NCI-H226 (cell line): Measurements from ENCODE around the gene SLC12A7.

Experiments used
- DNase-seq: peaks from one replicate; pipeline ENCODE4 v3.0.0-alpha.2; 2015

The SLC12A7 gene

DNA sequence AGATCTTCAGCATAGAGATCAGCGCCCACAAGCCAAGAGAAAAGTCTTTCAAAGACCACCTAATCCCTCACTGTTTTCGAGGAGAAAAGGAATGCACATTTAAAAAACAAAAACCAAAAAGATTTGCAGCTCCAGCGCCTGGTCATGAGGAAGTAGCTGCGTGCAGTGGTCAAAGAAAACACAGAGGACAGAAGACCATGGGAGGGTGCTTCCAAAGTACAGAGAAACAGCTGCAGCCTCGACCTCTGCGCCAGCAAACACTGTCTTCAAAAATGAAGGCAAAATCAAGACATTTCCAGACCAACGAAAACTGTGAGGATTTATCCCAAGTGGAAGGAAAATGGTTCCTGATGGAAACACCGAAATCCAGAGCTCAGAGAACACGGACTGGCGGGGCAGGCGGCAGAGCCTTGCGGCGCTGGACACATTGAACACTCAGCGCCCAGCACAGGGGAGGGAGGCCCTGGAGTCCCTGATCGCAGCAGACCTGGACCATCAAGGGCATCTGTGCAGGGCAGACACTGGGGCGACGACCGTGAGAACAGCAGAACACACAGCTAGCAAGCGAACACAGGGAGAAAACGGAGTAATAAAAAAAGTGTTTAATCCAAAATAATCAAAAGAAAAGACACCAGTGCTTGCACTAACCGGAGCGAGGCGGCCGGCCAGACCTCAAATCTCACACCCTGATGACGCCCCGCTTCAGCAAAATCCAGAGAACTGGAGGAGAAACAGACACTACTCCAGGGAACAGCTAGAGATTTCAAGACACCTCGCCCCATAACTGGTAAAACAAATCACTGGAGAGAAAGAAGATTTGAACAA, 12.6 kb upstream of the SLC12A7 start:
- DNase-seq = no peak

DNA sequence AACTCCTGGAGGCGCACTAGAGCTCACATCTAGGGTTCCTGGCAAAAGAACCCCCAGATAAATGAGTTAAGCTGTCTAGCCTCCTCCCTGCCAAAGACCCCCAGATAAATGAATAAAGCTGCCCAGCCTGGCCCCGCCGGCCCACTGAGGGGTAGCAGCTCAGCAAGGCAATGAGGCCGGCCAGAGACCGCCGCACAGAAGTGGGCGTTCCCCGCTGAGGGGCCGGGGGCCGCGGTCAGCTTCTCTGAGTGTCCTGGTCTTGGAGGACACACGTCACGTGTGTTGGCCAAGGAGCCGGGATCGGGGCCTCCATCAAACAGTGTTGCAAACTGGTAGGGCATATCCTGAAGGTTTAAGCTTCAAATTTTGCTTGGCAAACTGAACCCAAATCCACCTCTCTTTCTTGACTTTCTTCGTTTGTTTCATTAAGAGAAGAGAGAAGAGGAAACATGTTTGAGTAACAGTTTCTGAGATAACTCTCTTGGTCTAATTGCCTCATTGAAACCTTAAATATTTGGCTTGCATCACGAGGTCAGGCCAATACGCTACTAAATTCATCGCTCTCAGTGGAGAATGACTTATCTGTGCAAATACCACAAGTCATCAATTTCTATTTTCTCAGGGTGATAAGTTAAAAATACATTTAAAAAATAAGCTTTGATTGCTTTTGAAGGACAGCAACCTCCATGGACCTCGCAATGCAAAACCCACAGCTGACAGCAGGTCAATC, 11.7 kb upstream of the SLC12A7 start:
- DNase-seq = no peak

DNA sequence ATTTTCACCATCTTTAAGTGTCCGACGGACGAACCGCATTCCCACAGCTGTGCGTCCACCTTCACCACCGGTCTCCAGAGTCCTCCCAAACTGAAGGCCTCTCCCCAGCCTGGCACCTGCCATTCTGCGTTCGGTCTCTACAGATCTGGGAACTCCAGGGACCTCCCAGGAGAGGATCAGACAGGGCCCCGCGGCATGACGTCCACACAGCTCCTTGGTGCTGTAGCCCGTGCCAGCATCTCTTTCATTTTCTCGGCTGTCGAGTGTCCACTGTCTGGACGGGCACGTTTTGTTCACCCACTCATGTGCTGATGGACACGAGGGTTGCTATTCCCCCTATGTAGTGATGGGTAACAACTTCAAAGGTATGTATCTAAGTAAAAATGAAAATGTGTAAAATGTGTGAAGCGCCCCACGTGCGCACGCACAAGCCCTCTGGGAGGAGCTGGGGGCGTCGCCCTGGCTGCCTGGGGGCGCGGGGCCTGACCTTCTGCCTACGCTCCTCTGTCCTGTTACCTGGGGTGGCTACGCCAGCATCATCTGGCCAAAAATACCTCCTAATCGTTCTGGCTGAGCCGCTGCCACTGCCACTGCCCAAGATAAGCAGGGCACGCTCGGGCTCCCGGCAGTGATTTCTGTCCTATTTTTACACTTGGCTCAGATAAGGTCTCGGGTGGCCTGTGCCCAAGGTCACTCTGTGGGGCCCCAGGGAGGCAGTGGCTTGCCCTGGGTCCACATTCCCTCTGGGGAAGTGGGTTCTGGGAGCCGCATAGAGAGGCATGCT, 10.8 kb upstream of the SLC12A7 start:
- DNase-seq = no peak

DNA sequence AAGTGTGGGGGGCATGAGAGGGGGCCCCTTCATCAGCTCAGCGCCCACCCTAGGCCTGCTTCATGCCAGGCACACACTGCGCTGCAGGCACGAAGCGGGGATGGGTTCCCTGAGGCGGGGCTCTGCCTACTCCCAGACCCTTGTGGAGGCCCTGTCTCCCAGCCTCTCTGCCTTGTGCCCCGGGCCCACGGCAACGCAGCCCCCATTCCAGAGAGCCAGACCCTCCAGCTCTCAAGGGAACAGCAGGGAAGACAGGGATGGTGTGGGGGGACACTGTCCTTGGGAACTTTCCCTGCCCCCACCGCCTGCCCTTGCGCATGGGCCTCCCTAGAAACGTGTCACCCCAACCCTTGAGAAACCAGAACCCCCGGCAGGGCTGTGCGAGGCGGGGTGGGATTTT, 10.0 kb upstream of the SLC12A7 start:
- DNase-seq = no peak

DNA sequence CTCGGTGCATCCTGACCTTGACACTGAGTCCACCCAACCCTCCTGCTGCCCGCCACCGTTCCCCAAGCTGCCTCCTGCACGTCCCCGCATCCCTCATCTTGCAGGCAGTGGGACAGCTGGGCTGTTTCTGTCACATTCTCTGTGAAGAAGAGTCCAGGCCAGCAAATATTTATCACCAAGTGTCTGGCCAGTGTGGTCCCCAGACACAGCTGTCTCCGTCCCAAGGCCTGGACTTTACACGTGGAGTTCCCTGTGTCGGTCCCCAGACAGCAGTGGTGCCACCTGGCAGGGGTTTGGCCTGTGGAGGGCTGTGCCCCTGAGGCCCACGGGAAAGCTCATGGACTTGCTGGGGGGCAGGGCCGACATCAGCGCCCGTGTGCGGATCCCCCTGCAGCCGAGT, 9.2 kb upstream of the SLC12A7 start:
- DNase-seq = no peak

DNA sequence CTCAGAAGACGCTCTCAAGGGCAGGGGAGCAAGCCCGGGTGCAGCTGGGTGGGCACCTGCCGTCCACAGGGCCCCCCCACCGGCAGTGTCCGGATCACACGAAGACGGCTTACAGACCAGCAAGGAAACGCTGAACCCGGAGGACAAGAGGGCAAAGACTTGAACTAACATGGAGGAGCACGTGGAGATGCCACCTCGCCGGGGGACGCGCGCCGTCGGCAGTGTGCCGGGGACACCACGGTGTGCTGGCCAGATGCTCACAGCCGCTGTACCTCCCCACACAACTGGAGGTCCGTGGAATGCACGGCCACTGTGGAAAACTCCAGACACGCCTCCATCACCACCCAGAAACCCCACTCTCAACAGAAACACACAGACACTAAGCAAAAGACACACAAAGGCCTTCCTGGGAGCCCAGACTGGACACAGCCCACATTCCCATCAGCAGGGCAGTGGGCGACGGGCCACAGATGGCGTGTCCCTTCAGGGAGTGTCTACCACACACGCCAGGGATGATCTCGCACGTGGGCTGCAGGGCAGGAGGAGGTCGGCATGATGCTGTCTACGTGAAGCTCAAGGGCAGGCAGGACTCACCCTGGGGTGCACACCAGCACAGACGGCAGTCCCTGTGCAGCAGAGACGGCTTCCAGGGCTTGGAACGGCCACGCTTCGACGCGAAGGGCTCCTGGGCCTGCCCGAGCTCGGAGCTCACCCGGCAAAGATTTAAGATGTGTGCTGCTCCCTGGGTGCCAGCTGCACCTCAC, 8.6 kb upstream of the SLC12A7 start:
- DNase-seq = no peak

DNA sequence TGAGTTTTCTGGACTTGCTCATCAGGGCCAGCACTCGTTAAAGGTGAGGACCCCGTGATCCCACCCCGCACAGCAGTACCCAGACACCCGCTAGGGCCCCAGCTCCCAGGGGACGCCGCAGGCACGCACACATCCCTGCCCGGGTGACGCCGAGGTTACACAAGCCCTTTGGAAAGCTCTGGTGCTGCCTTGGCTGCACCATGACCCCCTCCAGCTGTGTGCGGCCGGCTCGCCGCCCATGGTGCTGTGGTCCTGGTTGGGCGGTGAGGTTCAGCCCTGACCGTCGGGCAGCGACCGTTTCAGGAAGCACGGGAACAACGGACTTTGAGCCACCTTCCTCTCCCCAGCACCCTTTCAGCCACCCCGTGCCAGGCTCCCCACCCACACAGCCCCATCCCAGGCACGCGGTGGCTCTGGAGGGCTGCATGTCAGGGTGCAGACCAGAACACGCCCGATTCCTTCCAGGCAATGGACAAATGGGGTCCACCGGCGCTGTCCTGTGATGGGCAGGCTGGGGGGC, 7.5 kb upstream of the SLC12A7 start:
- DNase-seq = no peak

DNA sequence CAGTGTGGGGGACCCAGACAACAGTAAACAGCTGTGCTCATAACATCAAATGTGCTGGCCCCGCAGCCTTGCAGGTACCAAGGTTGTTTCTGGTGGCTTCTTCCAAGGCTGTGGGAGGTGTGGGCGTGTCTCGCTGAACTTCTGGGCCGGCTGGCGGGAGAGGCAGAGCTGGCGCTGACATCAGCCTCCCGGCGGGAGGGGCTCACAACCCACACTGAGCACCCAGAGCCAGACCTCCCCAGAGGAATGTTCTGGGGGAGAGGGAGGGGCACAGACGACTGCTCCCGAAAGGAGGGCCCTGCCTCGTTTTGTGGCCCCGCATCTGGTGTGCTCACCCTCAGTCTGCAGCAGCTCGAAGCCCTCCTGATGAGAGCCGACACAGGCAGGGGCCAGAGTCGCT, 6.9 kb upstream of the SLC12A7 start:
- DNase-seq = peak; percentile 78

DNA sequence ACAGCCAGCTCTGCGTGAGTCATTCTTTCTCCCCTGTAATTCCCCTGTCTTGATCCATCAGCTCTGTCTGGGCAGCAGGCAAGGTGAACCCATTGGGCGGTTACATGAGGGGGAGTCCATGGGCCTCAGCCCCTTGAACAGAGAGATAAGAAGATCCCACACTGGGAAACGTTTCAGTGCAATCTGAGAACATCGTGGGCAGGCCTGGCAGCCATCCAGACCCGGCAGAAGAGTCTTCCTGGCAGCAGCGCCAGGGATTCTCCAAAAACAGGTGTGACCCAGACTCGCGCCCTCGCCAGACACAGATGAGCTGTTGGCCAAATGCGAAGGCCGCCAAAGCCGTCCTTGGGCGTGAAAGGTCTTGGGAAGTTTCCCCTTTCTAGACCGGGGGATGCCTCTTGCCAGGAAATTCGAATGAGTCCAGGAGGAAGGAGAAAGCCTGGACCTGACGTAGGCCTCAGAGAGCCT, 6.4 kb upstream of the SLC12A7 start:
- DNase-seq = peak; percentile 97

DNA sequence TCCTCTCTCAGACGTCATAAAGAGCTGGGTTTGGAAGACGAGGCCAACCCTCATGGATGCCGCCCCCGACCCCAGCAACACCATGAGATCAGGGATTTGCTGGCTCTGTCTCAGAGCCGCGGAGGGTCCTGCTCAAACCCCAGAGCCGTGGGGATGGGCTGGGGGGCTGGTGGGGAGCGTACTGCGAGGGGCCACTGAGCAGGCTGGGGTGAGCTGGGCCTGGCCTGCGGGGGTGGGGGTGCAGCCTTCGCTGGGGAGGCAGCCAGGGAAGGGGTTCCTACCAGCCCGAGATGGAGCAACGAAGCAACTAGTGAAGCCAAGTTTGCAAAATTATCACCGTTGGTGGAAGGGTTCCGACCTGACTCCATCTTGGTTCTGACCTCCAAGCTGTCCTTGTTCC, 5.1 kb upstream of the SLC12A7 start:
- DNase-seq = no peak

DNA sequence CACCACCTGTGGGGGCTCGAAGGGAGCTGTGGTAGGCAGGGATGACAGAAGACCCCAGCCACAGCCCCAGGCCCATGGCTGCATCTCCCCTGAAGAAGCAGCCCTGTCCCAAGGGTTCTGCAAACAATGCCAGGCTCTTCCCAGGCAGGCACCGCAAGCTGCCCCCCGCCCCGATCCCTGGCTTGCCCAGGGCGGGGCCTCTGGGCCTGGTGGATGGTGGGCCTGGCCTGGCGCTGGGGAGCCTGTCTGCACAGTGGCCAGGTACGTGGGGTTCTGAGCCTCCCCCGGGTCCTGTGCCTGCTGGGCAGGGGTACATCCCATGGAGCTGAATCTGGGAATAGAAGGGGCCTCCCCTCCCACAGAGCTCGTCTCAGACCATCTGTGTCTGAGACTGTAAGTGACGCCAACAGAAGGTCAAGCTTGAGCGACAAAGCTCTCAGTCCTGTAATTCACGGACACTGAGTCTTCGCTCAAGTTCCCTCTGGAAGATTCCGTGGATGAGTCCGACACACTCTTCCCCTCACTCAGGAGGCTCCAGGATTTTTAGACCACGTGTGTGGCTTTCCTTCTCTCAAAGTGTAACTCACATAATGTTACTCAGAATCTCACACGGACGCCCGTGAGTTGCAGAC, 4.4 kb upstream of the SLC12A7 start:
- no peak for DNase-seq

DNA sequence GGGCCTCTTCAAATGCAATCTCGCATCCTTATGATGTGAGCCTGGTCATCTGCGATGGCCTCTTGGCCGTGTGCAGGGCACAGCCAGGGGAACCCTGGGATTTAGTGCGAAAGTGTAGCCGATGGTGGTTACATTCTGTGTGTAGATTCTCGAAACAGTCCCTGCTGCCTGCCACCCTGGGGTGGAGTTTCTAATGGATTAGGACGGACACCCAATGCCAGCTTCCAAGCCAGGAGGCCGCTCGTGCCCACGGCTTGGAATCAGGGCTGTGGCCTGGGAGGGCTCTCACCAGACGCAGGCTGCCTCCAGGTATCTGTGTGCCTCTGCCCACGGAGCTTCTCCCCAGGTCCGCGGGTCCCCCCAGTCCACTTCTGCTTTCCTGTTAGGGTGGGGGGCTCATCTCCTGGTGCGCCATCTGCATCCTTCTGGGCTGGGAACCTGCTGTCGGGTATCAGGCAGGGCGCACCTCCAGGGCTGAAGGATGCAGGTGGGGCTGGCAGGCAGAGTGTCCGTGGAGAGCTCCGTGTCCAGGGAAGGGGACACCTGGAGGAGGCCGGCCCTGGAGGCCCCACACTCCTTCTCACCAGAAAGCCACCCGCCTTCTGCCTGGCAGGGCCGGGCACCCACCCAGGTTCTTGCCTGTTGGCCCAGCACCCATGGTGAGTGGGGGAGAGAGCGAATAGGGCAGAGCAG, 3.4 kb upstream of the SLC12A7 start:
- DNase-seq = no peak

DNA sequence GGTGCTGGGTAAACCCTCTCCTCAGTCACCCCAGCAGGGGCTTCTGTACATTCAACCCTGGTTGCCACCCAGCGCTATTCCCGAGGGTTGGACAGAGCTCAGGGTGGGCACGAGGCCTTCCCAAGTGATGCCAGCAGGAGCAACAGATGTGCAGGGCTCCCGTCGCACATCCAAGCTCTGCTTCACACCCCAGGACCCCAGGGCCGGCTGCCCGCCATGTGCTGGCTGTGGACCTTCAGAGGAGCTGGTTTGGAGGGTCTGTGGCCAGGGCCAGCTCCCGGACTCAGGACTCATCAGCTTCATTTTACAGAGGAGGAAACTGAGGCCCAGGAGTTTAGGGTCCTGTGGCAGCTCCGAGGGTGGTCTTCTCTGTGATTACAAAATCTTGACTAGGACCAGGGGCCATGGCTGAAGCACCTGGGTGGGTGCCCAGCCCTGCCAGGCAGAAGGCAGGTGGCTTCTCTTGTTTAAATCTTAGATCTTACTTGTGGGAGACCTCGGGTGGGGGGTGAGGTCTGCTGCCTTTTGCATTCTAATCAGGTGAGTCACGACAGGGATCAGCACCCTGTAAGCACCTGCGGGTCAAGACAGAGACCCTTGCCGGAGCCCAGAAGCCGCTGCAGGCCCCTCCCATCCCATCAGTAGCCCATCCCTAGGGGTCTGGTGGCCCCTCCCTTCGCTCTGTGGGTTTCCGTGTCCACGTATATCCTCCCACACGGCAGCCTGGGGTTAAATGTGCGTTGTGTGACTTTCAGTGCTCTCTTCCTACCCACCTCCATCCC, 2.1 kb upstream of the SLC12A7 start:
- DNase-seq = no peak

DNA sequence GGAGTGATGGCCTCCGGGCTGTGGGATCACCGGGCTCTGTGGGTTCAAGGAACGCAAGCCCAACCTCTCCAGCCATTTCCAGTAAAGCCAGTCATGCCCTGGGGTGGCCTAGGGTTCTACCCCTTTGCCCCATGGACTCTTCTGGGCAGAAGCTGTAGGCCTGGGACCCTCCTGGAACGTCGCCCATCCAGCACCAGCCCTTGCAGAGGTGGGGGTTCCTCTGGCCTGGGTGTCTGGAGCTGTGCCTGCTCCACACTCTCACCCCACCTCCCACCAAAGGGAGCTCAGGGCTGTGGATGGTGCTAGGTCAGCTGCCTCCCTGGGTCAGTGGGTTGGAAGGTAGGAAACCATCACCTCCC, 1.4 kb upstream of the SLC12A7 start:
- DNase-seq = no peak

DNA sequence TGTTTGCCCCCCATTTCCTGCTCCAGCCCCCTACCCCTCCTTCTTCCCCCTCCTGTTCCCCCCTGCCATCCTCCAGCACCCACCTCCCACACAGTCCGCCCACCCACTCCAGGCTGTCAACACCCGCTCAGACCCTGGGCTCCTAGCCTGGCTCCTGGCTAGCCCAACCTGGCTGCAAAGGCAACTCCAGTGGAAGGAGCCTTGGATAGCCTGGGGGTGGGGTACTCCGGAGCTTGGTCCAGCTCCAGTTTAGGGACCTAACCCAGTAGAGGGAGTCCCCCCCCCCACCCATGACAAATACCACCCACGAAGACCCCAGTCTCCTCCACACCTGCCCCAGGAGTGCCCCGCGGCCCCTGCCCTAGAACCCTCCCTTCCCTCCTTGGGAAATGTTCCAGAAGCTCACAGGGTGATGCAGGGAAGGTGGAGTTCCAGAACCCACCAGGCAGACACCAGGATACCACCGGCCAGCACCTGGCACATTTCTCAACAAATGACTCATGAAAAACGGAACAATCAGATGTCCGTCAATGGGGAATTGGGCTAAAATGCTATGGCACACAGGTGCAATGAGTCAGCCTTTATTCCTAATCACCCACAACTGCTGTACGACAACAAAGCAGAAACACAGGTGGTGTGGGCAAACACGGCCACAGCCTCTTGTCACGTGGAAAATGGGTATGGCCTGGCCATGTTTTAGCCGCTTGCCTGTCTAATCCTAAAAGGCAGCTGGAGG, 901 bp upstream of the SLC12A7 start:
- DNase-seq = peak; percentile 16

DNA sequence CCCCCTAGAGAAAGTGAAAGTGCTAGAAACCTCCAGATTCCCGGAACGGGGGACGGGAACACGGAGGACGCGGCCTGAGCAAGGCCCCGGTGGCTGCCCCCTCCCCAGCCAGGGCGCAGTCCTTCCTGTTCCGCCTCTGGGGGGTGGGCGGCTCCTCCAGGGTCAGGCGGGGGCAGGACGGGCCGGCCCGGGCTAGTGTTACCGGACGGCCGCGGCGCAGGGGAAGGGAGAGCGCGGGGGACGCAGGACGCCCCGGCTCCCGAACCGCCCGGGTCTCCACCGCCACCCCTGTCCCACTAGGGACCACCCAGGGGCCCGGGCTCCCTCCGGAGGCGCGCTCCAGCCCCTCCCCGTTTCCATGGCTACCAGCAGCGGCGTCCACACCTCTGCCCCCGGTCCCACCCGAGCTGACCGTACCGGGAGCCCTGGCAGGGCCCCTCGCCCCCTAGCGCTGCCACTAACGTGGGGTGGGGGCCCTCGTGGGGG, 579 bp downstream of the SLC12A7 start:
- DNase-seq = no peak

DNA sequence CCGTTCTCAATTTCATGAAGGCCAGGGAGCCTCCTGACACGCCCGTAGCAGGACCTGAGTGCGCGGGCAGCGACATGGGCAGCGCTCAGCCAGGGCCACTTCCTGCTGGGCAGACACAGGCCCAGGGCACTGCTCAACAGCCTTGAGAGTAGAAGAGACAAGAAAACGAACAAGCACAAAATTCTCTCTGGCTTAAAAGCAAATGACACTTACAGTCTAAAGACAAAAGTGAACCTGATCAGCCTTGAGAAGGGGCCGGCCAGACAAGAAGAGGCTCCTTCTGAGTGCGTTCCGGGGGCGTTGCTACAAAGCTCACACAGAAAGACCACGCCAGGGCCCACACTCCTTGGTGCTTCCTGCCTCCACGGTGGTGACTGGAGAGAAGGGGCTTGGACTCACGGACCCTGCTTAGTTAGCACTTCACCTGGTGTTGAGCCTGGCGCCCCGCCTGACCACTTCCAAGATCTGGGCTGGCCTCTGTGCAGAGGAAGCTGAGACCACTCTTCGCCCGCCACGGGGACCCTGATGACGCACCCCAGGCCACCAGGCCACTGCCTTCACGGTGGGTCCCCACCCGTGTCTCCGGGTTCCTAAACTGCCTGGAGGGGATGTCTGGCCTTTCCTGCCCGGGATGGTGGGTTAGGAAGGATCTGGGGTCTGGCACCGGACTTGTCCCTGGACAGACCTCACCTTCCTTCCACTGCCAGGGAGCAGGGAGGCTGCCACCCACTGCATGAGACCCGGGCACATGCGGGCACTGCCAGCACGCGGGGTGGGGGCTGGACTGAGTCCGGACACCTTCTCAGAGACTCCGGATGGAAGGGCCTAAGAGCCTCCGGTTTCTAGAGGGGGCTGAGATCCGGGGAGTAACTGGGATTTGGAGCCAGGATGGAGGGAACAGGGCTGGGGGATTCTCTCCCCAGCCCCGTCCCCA, 1.3 kb downstream of the SLC12A7 start:
- DNase-seq = no peak

DNA sequence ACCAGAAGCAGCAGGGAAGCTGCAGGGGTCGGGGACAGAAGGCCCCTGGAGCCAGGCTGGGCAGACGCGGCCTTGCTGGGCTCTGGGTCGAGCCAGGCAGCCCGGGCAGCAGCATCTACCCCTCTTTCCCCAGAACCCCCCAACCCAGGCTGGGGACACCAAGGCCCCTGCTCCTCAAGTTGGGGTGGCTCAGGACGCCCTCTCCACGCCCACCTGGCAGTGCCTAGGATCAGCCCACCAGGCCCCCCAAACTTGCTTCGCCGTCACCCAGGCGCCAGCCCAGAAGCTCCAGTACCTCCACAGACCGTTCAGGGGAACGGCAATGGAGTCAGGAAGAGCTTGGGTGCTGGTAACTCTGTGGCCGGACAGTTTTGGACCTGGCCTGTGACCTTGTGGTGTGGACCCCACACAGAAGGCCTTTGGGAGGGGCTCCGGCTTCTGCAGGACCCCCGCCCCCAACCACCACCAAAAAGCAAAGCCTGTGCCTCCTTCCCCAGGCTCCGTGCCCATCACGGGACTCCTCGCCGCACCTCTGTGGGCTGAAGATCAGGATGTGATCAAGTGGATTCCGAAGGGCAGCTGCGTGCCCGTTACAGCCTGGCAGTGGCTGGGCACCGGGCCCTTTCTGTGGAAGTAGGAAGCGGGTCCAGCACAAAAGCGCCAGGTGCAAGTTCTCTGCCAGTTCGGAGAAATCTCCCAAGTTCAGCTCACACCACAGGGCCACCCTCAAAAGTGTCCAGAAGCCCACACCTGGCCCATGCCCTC, 2.1 kb downstream of the SLC12A7 start:
- DNase-seq = no peak
